Inflammatory macrophage treated with lipopolysaccharide for 4 hours (primary cell): Measurements from ENCODE around the gene CHCHD3.
"Not testable (repeated sequence)": the region's sequence is repeated elsewhere in the genome, so short reads cannot be mapped to it uniquely, and the experiment has no call there.

Experiments used
- DNase-seq: peaks from one replicate; pipeline ENCODE4 v3.0.0-alpha.2; 2020

The CHCHD3 gene

GRCh38 chr7:132998763-132999162 is 83.1 kb downstream of the CHCHD3 start:
- no peak for DNase-seq

GRCh38 chr7:132997505-132997904 is 84.4 kb downstream of the CHCHD3 start:
- DNase-seq, result no peak

- DNase-seq, result no peak
These were observed 85.2 kb downstream of the CHCHD3 start for GRCh38 chr7:132996581-132997242.

DNA sequence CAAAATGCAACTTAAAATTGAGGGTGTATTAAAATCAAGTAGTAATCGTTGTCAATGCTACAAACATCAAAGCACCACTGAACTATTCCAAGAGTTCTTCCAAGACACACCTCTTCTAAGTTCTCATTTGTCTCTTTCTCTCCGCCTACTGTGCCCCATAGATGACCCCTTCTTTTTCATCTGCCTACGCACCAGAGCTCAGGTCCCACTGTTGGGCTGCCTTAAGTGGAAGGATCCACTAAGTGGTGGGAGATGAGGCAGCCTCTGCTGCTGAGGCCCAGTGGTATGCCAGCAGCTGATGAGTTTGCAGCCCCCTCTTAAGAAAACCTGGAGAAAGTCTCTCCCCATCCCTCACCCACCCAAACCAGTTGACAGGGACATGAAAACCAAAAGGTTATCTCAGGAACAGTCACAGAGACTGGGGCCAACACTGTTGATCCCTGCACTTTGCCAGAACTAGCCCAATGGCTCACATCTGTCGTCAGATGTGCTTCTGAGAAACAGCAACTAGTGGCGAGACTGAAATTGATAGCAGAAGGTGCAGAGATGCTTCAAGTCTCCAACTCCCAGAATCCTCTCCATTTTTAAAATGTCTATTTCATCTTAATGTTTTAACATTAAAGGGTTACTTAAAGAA is 88.4 kb downstream of the CHCHD3 start:
- no peak for DNase-seq

DNA sequence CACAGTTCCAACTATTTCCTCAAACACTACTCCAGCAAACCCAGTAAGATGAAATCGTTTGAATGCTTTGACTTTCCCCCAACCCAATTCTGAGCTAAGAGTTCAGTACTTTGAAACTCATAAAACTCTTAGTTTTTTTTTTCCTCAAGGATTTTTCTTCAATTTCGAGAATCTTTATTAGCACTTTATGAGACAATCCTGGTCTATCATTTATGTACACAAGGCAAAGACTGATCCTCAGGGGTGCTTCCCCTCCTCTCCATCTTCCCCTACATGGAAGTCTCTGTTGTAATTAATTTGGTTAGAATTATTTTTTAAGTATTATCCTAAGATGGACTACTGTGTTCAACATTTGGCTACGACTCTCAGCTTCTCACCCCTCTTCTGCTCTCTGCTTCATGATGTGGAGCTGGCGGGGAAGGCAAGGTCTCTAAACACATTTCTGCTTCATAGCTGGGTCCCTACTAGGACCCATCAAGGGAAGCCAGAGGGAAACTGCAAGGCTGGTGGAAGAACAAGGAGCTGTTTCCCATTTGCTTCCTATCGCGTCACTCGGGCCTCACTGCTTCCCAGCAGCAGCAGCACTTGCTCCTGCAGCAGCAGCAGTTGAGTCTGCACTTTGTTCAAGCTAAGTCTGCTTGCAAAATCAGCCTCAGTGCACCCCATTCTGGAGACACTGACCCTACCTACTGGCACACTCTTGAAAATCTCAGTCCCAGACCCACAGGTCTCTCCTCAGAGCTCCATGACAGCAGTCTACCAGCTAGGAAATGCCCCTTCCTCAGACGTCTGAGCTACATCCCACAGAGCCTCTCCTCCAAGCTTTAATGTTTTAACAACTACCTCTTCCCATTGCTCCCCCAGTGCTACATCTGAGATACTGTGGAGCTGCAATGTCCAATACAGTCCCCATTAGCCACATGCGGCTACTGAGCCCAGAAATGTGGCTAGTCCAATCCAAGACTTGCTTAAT is 90.0 kb downstream of the CHCHD3 start:
- DNase-seq, result no peak

DNA sequence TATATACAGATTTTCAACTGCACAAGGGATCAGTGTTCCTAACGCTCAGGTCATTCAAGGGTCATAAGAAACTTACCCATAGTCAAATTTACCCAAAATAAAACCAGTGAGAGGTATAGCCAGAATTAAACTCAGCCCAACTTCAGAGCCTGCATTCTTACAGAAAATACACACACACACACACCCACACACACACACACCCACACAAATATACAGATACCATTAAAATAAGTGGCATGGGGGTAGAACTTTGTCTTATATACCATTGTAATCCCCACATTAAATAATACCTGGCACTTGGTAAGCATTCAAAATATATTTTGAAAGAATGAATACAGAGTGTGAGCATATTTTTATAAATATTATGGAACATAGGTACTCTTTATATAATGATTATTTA is 93.8 kb downstream of the CHCHD3 start:
- DNase-seq, result no peak

- DNase-seq, result no peak
These were observed 101.5 kb downstream of the CHCHD3 start for GRCh38 chr7:132980402-132980801.

DNA sequence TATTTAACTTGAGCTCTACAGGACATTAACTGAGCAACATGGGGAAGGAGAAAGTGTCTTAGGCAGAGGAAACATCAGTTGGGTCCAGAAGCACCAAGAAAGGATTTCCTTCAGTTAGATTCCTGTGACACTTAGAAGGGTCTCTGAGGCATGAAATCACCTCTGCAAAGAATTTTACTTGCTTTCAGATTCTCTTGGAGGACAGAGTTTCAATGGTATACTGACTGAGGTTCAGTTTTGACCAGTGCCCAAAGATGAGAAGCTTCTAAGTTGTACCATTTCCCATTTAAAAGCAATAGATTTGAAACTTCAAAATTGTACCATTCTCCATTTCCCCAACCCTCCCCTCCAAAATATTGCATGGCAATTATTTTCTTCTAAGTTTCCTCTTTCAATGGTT is 102.4 kb downstream of the CHCHD3 start:
- no peak for DNase-seq

DNA sequence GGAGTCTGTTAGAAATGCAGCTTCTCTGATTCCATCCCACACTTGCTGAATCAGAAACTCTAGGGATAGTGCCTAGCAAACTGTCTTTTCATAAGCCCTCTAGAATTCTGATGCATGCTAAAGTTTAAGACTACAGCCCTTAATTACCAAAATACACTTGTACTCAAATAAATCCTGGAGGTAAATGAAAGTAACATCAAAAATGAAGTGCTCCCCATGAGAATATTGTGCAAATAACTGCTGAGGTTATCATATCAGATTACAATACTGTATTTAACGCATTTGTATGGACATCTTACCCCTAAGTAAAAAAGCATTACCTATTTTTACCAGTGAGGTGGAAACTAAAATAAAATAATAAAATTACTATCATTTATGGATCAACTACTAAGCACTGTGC is 104.7 kb downstream of the CHCHD3 start:
- no peak for DNase-seq

DNA sequence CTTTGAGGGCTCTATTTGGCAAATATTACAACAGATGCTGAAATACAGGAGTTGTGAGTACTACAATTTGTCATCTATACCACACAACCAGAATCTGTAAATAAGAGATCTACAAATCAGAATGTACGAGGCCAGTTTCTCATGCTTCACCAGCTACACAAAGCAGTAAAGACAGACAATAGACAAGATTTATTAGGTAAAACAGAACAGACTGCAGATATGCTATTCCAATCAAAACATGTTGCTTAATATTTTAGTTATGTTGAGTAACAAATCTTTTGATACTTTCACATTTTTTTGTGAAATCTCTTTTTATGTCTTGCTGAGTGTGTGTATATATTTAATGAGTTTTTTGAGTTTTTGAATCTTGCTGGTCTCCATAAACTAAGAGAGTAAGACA is 109.1 kb downstream of the CHCHD3 start:
- DNase-seq, result no peak

- DNase-seq, result no peak
These were observed 111.6 kb downstream of the CHCHD3 start for GRCh38 chr7:132970257-132970656.

- DNase-seq, result no peak
These were observed 112.4 kb downstream of the CHCHD3 start for GRCh38 chr7:132969520-132969919.

DNA sequence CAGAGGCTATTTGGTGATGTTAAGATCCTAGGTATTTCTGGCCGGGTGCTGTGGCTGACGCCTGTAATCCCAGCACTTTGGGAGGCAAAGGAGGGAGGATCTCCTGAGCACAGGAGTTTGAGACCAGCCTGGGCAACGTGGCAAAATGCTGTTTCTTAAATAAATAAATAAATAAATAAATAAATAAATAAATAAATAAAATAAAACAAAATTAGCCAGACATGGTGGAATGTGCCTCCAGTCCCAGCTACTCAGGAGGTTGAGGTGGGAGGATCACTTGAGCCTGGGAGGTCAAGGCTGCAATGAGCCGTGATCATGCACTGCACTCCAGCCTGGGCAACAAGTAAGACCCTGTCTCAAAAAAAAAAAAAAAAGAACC is 114.4 kb downstream of the CHCHD3 start:
- not testable (repeated sequence) for DNase-seq

GRCh38 chr7:132966754-132967469 is 115.0 kb downstream of the CHCHD3 start:
- DNase-seq, result no peak

DNA sequence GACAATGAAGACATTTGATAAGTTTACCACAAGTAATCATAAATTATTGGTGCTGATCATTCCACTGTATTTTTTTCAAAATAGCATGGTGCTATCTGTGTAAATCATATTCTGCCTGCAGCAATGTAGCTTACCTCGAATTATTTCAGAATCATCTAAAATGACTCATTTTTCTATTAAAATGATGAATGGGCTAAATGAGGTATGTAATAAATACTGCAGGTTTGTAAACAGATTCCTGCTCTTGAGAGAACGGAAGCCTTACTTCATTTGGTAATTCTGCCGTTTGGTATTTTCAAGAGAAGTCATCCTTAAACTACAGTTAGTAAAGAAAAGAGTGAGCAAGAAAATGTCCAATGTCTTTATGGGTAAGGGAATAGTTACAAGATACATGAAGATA is 115.9 kb downstream of the CHCHD3 start:
- no peak for DNase-seq

DNA sequence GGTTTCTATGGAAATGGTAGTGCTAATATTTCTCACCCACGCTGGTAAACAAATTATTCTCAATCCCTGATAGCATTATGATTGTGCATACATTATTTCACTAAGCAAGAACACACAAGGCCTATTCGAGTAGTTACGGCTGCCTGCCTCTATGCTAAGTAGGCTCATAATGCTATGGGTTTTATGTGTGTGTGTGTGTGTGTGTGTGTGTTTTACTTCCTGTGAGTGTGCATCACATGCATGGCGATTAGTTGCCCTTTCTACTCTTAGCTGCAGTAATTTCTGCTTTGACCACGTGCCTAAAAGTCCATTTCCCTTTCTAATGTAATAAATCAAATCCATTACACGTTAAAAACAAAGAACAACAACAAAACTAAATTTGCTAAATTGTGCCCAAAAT is 117.0 kb downstream of the CHCHD3 start:
- DNase-seq, result peak; percentile 58

DNA sequence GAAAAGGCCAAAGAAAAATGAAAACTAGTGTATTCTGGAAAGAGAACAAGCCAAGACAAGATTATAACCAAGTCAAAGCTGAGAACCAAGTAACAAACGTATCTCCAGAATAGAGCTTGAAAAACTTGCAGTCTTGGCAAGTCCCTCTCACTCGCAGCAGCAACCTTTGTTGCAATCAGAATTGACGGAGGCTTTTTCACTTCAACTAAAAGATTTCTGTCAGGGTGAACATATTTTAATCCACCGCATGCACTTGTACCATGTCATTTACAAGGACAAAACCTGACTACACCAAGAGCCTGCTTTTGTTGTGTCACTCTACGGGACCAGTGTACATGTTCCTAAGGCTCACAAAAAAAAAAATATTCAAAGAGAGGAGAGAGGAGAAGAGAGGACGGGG is 122.0 kb downstream of the CHCHD3 start:
- no peak for DNase-seq

GRCh38 chr7:132956556-132956955 is 125.3 kb downstream of the CHCHD3 start:
- DNase-seq, result no peak

DNA sequence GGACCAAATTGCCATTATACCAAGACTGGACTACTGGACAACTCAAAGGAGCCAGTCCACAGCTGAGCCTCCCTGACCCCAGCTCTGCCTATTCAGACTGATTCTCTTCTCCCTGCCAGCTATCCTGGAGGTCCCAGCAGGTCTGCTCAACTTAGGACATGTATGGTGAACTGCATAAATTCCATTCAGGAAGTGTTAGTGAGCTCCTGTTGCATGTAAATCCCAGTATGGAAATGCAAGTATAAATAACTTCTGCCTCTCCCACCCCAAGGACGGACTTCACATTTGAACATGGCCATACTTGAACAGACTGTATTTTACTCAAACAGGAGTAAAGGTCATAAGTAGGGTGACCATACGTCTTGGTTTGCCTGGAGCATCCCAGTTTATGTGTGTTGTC is 128.4 kb downstream of the CHCHD3 start:
- DNase-seq, result no peak

DNA sequence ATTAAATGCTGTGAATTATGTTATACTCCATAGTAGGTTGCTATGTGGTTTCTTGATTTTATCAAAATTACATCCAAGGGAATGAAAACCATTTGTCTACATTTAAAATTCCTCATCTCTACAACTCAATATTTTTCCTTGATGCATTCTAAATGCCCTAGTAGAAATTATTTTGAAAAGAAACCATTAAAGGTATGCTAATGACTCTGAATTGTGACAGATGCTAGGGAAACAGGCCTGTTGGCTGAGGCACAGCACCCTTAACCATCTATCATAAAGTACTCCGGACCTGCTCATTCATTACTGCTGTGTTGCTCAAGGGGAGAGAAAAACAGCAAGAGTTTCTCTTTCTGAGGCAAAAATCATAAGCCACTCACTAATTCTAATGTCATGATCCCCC is 131.2 kb downstream of the CHCHD3 start:
- no peak for DNase-seq

DNA sequence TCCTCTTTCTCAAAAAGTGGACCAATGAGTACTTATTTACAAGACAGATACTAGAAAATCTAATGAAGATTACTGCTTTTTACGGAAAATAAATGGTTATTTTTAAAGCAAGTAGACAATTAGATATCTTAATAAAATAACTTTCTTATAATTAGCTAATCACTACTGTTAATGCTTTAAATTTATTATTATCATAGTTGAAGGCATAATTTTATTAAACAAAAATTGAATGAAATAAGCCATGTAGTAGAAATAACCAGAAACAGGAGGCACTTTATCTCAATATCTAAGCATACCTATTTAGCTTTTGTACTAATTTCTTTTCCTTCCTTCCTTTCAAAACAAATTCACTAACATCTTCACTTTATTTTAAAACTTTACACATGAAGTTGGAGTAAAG is 134.9 kb downstream of the CHCHD3 start:
- no peak for DNase-seq

DNA sequence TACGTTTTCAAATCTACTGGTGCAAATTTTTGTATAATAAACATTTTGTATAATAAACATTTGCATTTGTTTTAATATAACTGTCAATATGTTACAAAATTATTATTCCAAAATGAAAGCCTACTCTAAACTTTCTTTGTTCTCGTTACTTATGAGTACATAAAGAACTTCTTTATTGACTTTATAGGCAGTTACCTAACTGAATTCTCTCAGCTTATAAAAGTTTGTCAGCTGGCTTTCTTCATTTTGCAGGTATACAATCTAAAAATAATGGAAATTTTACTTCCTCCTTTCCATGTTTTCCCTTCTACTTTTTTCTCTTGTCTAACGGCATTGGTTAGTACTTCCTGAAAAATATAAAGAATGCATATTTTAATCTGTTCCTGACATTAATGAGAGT is 137.1 kb downstream of the CHCHD3 start:
- DNase-seq, result no peak

DNA sequence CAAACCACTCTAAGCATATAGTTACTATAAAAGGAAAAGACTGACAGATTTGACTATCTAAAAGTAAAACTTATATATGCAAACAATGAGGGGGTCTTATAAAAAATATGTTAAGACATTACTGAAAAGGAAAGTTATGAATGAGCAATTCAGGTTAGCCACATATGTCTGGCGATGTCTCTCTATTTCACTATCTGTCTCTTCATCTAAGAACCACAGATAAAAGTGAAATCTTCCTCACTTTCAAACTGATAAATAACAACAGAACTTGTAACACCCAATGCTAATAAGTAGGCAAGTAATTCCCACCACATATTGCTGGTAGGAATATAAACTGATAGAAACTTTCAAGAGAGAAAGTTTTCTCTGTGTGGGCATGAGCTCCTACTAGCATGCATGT is 138.2 kb downstream of the CHCHD3 start:
- DNase-seq, result no peak
